ENCODE results near the gene HHLA2. TPM values are rescaled to one million over a fixed set of nuclear protein-coding genes. Genes with fewer than 3 reads are reported as not detected.

The HHLA2 gene
- total RNA-seq, 1 donor from 2014 or later, result not detected

- FAIRE-seq (no peak), DNase-seq (ENCODE audit: low read depth) (no peak)
- Histone ChIP-seq H3K36me3 (ENCODE audit: control insufficient read depth, insufficient read depth, low read length) (no peaks in the 10 kb centered on the region), H3K4me3 (ENCODE audit: low read depth, low read length) (no peak overlapping the region), H3K27me3 (ENCODE audit: control insufficient read depth, insufficient read depth, low read length) (peaks cover 1% of the 10 kb centered on the region)
- no peak for TF ChIP-seq CTCF (IDR thresholded peaks at IDR 0.05; ENCODE audit: insufficient read depth, low read length, severe bottlenecking)
Measured at GRCh38 chr3:108315767-108316301, 19.5 kb downstream of the HHLA2 start.

- no peaks in the 10 kb centered on the region for H3K36me3 ChIP-seq (ENCODE audit: control insufficient read depth, insufficient read depth, low read length)
- FAIRE-seq, result no peak
- no peak for TF ChIP-seq CTCF (IDR thresholded peaks at IDR 0.05; ENCODE audit: insufficient read depth, low read length, severe bottlenecking)
- H3K4me3 ChIP-seq (ENCODE audit: low read depth, low read length), result no peak overlapping the region
- DNase-seq (ENCODE audit: low read depth), result peak; percentile 66
- H3K27me3 ChIP-seq (ENCODE audit: control insufficient read depth, insufficient read depth, low read length), result no peaks in the 10 kb centered on the region
Measured at GRCh38 chr3:108319428-108320082, 23.2 kb downstream of the HHLA2 start.

GRCh38 chr3:108320746-108321350 is 24.5 kb downstream of the HHLA2 start:
- H3K27me3 ChIP-seq (ENCODE audit: control insufficient read depth, insufficient read depth, low read length), result no peaks in the 10 kb centered on the region
- DNase-seq (ENCODE audit: low read depth) (peak; percentile 76), FAIRE-seq (no peak)
- TF ChIP-seq CTCF (IDR thresholded peaks at IDR 0.05; ENCODE audit: insufficient read depth, low read length, severe bottlenecking), result no peak
- H3K4me3 ChIP-seq (ENCODE audit: low read depth, low read length), result no peak overlapping the region
- no peaks in the 10 kb centered on the region for H3K36me3 ChIP-seq (ENCODE audit: control insufficient read depth, insufficient read depth, low read length)

GRCh38 chr3:108322352-108322751 is 26.0 kb downstream of the HHLA2 start:
- Histone ChIP-seq H3K27me3 (ENCODE audit: control insufficient read depth, insufficient read depth, low read length) (no peaks in the 10 kb centered on the region), H3K4me3 (ENCODE audit: low read depth, low read length) (no peak overlapping the region), H3K36me3 (ENCODE audit: control insufficient read depth, insufficient read depth, low read length) (no peaks in the 10 kb centered on the region)
- no peak for TF ChIP-seq CTCF (IDR thresholded peaks at IDR 0.05; ENCODE audit: insufficient read depth, low read length, severe bottlenecking)
- DNase-seq (ENCODE audit: low read depth) (no peak), FAIRE-seq (no peak)

GRCh38 chr3:108324177-108324576 is 27.8 kb downstream of the HHLA2 start:
- TF ChIP-seq CTCF (IDR thresholded peaks at IDR 0.05; ENCODE audit: insufficient read depth, low read length, severe bottlenecking), result no peak
- DNase-seq (ENCODE audit: low read depth) (no peak), FAIRE-seq (no peak)
- H3K4me3 ChIP-seq (ENCODE audit: low read depth, low read length), result no peak overlapping the region
- H3K27me3 ChIP-seq (ENCODE audit: control insufficient read depth, insufficient read depth, low read length), result no peaks in the 10 kb centered on the region
- no peaks in the 10 kb centered on the region for H3K36me3 ChIP-seq (ENCODE audit: control insufficient read depth, insufficient read depth, low read length)

Data from bronchial epithelial cell (primary cell).